Naive B cell (primary cell): ENCODE data around the gene PRR20D. TPM values are rescaled to one million over a fixed set of nuclear protein-coding genes. Genes with fewer than 3 reads are reported as not detected.

Source experiments
- ATAC-seq, 2 donors: fragments of 150-1000 bp; cut with Tn5 transposase; 2 replicates each; pipeline ENCODE4 v1.10.0; 2021; ENCODE audit warnings: low read depth in 2 of 2, mild to moderate bottlenecking in 2 of 2, moderate library complexity in 2 of 2
- DNase-seq: peaks from one replicate; pipeline ENCODE4 v3.0.0; 2022
- H3K27ac Mint-ChIP-seq, 6 donors: one replicate each; pipeline ENCODE4 v1.8.0; 2020 to 2022; ENCODE audit warnings: mild to moderate bottlenecking in 6 of 6, mixed read lengths in 6 of 6, moderate library complexity in 5 of 6, inconsistent platforms in 2 of 6
- H3K27me3 Mint-ChIP-seq, 3 donors: one replicate each; pipeline ENCODE4 v1.8.0; 2021 to 2022; ENCODE audit warnings: mixed read lengths in 3 of 3, mild to moderate bottlenecking in 1 of 3
- H3K36me3 Mint-ChIP-seq, 2 donors: one replicate each; pipeline ENCODE4 v1.8.0; 2020 to 2022; ENCODE audit warnings: mixed read lengths in 2 of 2, inconsistent platforms in 1 of 2, mild to moderate bottlenecking in 1 of 2
- H3K4me1 Mint-ChIP-seq, 3 donors: one replicate each; pipeline ENCODE4 v1.8.0; 2020 to 2022; ENCODE audit warnings: mixed read lengths in 3 of 3, inconsistent platforms in 1 of 3, mild to moderate bottlenecking in 1 of 3, moderate library complexity in 1 of 3
- H3K4me3 Mint-ChIP-seq, 8 donors: one replicate each; pipeline ENCODE4 v1.8.0; 2020 to 2022; ENCODE audit warnings: mild to moderate bottlenecking in 8 of 8, mixed read lengths in 8 of 8, moderate library complexity in 8 of 8, inconsistent platforms in 2 of 8
- H3K9me3 Mint-ChIP-seq, 7 donors: one replicate each; pipeline ENCODE4 v1.8.0; 2020 to 2022; ENCODE audit warnings: mixed read lengths in 7 of 7, mild to moderate bottlenecking in 5 of 7, inconsistent platforms in 2 of 7, moderate library complexity in 1 of 7
- polyA plus RNA-seq, 6 donors: library from polyadenylated mRNA; unstranded; fragments of 300-500 nt; fragmentation: Illumina TruSeq; gene quantifications; one replicate each; pipeline ENCODE4 v1.2.3, GENCODE V29; 2021; ENCODE audit warnings: low read depth in 6 of 6

PRR20D gene
- polyA plus RNA-seq, 6 donors from 2014 or later: not detected

GRCh38 chr13:57212989-57213388 lies 52.6 kb downstream of the PRR20D start:
- DNase-seq (no peak), ATAC-seq (no peak)
- H3K4me1 Mint-ChIP-seq: no peaks in the 10 kb centered on the region
- no peak overlapping the region for H3K27ac Mint-ChIP-seq
- H3K27me3 Mint-ChIP-seq: no peaks in the 10 kb centered on the region
- H3K36me3 Mint-ChIP-seq: no peaks in the 10 kb centered on the region
- H3K9me3 Mint-ChIP-seq: peaks cover 0 to 9% (median 5%) of the 10 kb centered on the region in 7 donors
- H3K4me3 Mint-ChIP-seq: no peak overlapping the region

Other genes starting within 250 kb of the PRR20D start
- gene PRR20A, start 19.7 kb upstream of the PRR20D start, polyA plus RNA-seq: not detected
- gene PRR20B, start 13.1 kb upstream of the PRR20D start, polyA plus RNA-seq: not detected
- gene PRR20C, start 6.6 kb upstream of the PRR20D start, polyA plus RNA-seq: not detected
- not detected for gene PRR20E, start 6.6 kb downstream of the PRR20D start, polyA plus RNA-seq